Mesenchymal stem cell (in vitro differentiated cells and primary cell): ENCODE results near the gene LRFN5.
"Not testable (repeated sequence)": the region's sequence is repeated elsewhere in the genome, so short reads cannot be mapped to it uniquely, and the experiment has no call there.

Source experiments
- DNase-seq: peaks from one replicate; pipeline ENCODE4 v3.0.0-alpha.2; 2013
- H2AFZ ChIP-seq: one replicate; pipeline ENCODE4 v1.6.1; 2013; ENCODE audit warnings: low read depth, mild to moderate bottlenecking, control low read depth, inconsistent platforms, low read length, moderate library complexity
- H2AK5ac ChIP-seq: 2 replicates; pipeline ENCODE4 v1.6.1; 2013; ENCODE audit warnings: low read length, moderate library complexity, mild to moderate bottlenecking, inconsistent platforms; ENCODE audit not compliant: severe bottlenecking
- H2BK120ac ChIP-seq: one replicate; pipeline ENCODE4 v1.6.1; 2013; ENCODE audit warnings: low read depth, mild to moderate bottlenecking, inconsistent platforms, low read length, moderate library complexity
- H2BK12ac ChIP-seq, 2 experiments: one replicate each; pipeline ENCODE4 v1.6.1; 2013; ENCODE audit warnings: inconsistent platforms in 2 of 2, low read length in 2 of 2, mild to moderate bottlenecking in 2 of 2, moderate library complexity in 2 of 2, control low read depth in 1 of 2
- H2BK15ac ChIP-seq: one replicate; pipeline ENCODE4 v1.6.1; 2013; ENCODE audit warnings: mild to moderate bottlenecking, low read depth, inconsistent platforms; ENCODE audit not compliant: poor library complexity, severe bottlenecking
- H2BK5ac ChIP-seq: 2 replicates; pipeline ENCODE4 v1.6.1; 2013; ENCODE audit warnings: low read depth, mild to moderate bottlenecking, low read length, control low read depth, inconsistent platforms; ENCODE audit not compliant: poor library complexity, severe bottlenecking
- H3K14ac ChIP-seq, 2 experiments: one replicate each; pipeline ENCODE4 v1.6.1; 2013; ENCODE audit warnings: inconsistent platforms in 2 of 2, low read length in 2 of 2, control low read depth in 1 of 2, mild to moderate bottlenecking in 1 of 2, moderate library complexity in 1 of 2
- H3K18ac ChIP-seq, 2 experiments: one replicate each; pipeline ENCODE4 v1.6.1; 2013; ENCODE audit warnings: inconsistent platforms in 2 of 2, low read length in 2 of 2, control low read depth in 1 of 2, low read depth in 1 of 2, mild to moderate bottlenecking in 1 of 2
- H3K23ac ChIP-seq, 2 experiments: one replicate each; pipeline ENCODE4 v1.6.1; 2013; ENCODE audit warnings: inconsistent platforms in 2 of 2, low read length in 2 of 2, mild to moderate bottlenecking in 2 of 2, moderate library complexity in 2 of 2, control low read depth in 1 of 2
- H3K27ac ChIP-seq: 2 replicates; pipeline ENCODE4 v1.5.1; 2013; ENCODE audit warnings: mild to moderate bottlenecking, moderate library complexity, low read length, control low read depth, inconsistent platforms; ENCODE audit not compliant: poor library complexity, severe bottlenecking
- H3K27me3 ChIP-seq, 2 experiments: 2 replicates each; pipeline versions ENCODE4 v1.6.1 to v1.7.0; 2013; ENCODE audit warnings: low read length in 2 of 2, mild to moderate bottlenecking in 2 of 2, moderate library complexity in 2 of 2, control low read depth in 1 of 2, inconsistent platforms in 1 of 2; ENCODE audit not compliant: control insufficient read depth in 1 of 2, insufficient read depth in 1 of 2
- H3K36me3 ChIP-seq, 2 experiments: 2 replicates each; pipeline versions ENCODE4 v1.6.1 to v1.7.0; 2013; ENCODE audit warnings: low read length in 2 of 2, control low read depth in 1 of 2, inconsistent platforms in 1 of 2, low read depth in 1 of 2, mild to moderate bottlenecking in 1 of 2; ENCODE audit not compliant: insufficient read depth in 2 of 2, control insufficient read depth in 1 of 2
- H3K4ac ChIP-seq, 2 experiments: one replicate each; pipeline ENCODE4 v1.6.1; 2013; ENCODE audit warnings: inconsistent platforms in 2 of 2, low read length in 2 of 2, mild to moderate bottlenecking in 2 of 2, moderate library complexity in 2 of 2, control low read depth in 1 of 2, low read depth in 1 of 2
- H3K4me1 ChIP-seq: 2 replicates; pipeline ENCODE4 v1.6.1; 2013; ENCODE audit warnings: low read depth, low read length, control low read depth; ENCODE audit not compliant: control insufficient read depth, insufficient read depth
- H3K4me2 ChIP-seq: 2 replicates; pipeline ENCODE4 v1.6.1; 2013; ENCODE audit warnings: low read length, mild to moderate bottlenecking, inconsistent platforms; ENCODE audit not compliant: poor library complexity, severe bottlenecking
- H3K4me3 ChIP-seq, 2 experiments: 2 replicates each; pipeline versions ENCODE4 v1.5.1 to v1.7.0; 2013; ENCODE audit warnings: low read length in 2 of 2, mild to moderate bottlenecking in 2 of 2, control low read depth in 1 of 2, low read depth in 1 of 2; ENCODE audit not compliant: insufficient read depth in 1 of 2
- H3K79me1 ChIP-seq: replicated peaks from 2 replicates; pipeline ENCODE4 v1.6.1; 2013; ENCODE audit warnings: mild to moderate bottlenecking, control low read depth, low read length, inconsistent platforms; ENCODE audit not compliant: poor library complexity, severe bottlenecking
- H3K9ac ChIP-seq: 2 replicates; pipeline ENCODE4 v1.7.0; 2013; ENCODE audit warnings: mild to moderate bottlenecking, low read length, moderate library complexity
- H3K9me3 ChIP-seq: 2 replicates; pipeline ENCODE4 v1.7.0; 2013; ENCODE audit warnings: mild to moderate bottlenecking, low read length; ENCODE audit not compliant: control insufficient read depth
- H4K8ac ChIP-seq: one replicate; pipeline ENCODE4 v1.6.1; 2013; ENCODE audit warnings: inconsistent platforms, mild to moderate bottlenecking, low read length, moderate library complexity
- H4K91ac ChIP-seq: one replicate; pipeline ENCODE4 v1.6.1; 2013; ENCODE audit warnings: mild to moderate bottlenecking, low read length, inconsistent platforms
- WGBS: methylation state at CpG from one replicate; pipeline ENCODE4 v1.1.7; 2013; ENCODE audit warnings: mixed read lengths; 5-methylcytosine and 5-hydroxymethylcytosine counted together

Gene LRFN5

GRCh38 chr14:41666301-41666700 lies 59.6 kb downstream of the LRFN5 start:
- H4K91ac ChIP-seq = no peak overlapping the region
- no peak overlapping the region for H3K14ac ChIP-seq
- H3K36me3 ChIP-seq = no peaks in the 10 kb centered on the region
- no peaks in the 10 kb centered on the region for H3K79me1 ChIP-seq
- no peak overlapping the region for H2AK5ac ChIP-seq
- H3K4me3 ChIP-seq = no peak overlapping the region
- H3K4me2 ChIP-seq = no peak overlapping the region
- H3K18ac ChIP-seq = no peak overlapping the region
- WGBS = 56% methylated on average over 1 of the region's 2 CpGs
- H3K9ac ChIP-seq = no peak overlapping the region
- no peaks in the 10 kb centered on the region for H3K27me3 ChIP-seq
- no peak overlapping the region for H2BK120ac ChIP-seq
- no peak overlapping the region for H3K23ac ChIP-seq
- H2BK12ac ChIP-seq = no peak overlapping the region
- no peak overlapping the region for H2AFZ ChIP-seq
- no peaks in the 10 kb centered on the region for H3K9me3 ChIP-seq
- no peak for DNase-seq
- H3K27ac ChIP-seq = no peak overlapping the region
- no peak overlapping the region for H2BK15ac ChIP-seq
- H3K4me1 ChIP-seq = no peaks in the 10 kb centered on the region
- no peak overlapping the region for H2BK5ac ChIP-seq
- H4K8ac ChIP-seq = no peak overlapping the region
- H3K4ac ChIP-seq = no peak overlapping the region

GRCh38 chr14:41668356-41668755 lies 61.7 kb downstream of the LRFN5 start:
- no peak overlapping the region for H3K4me2 ChIP-seq
- H3K79me1 ChIP-seq = no peaks in the 10 kb centered on the region
- H3K36me3 ChIP-seq = no peaks in the 10 kb centered on the region
- H3K27ac ChIP-seq = no peak overlapping the region
- no peak overlapping the region for H2BK120ac ChIP-seq
- no peak overlapping the region for H2BK15ac ChIP-seq
- H3K4me3 ChIP-seq = no peak overlapping the region
- H2BK12ac ChIP-seq = no peak overlapping the region
- H3K14ac ChIP-seq = no peak overlapping the region
- H2BK5ac ChIP-seq = no peak overlapping the region
- 37% methylated on average over 1 of the region's 1 CpG for WGBS
- H3K23ac ChIP-seq = no peak overlapping the region
- no peaks in the 10 kb centered on the region for H3K27me3 ChIP-seq
- H3K18ac ChIP-seq = no peak overlapping the region
- no peak overlapping the region for H2AK5ac ChIP-seq
- H3K9me3 ChIP-seq = no peaks in the 10 kb centered on the region
- H3K4ac ChIP-seq = no peak overlapping the region
- no peak overlapping the region for H4K91ac ChIP-seq
- no peak overlapping the region for H2AFZ ChIP-seq
- DNase-seq = no peak
- H4K8ac ChIP-seq = no peak overlapping the region
- H3K4me1 ChIP-seq = no peaks in the 10 kb centered on the region
- H3K9ac ChIP-seq = peak overlapping the region; percentile 71

GRCh38 chr14:41673601-41674000 lies 66.9 kb downstream of the LRFN5 start:
- not testable (repeated sequence) for H3K27ac ChIP-seq, H3K4me2 ChIP-seq, DNase-seq, H3K79me1 ChIP-seq, H3K4ac ChIP-seq, H3K9ac ChIP-seq, H2BK5ac ChIP-seq, H4K91ac ChIP-seq, H3K23ac ChIP-seq, H2BK12ac ChIP-seq, H3K27me3 ChIP-seq, H2AK5ac ChIP-seq, H3K9me3 ChIP-seq, H3K18ac ChIP-seq, H3K14ac ChIP-seq, H2BK15ac ChIP-seq, H3K4me1 ChIP-seq, H4K8ac ChIP-seq, H3K36me3 ChIP-seq, H3K4me3 ChIP-seq, H2BK120ac ChIP-seq, H2AFZ ChIP-seq
- 80% methylated on average over 1 of the region's 24 CpGs for whole genome bisulfite sequencing

- H3K23ac ChIP-seq, H4K8ac ChIP-seq, H3K4me1 ChIP-seq, H2AFZ ChIP-seq, H3K27ac ChIP-seq, H2AK5ac ChIP-seq, H3K9me3 ChIP-seq, H3K79me1 ChIP-seq, H2BK120ac ChIP-seq, H2BK15ac ChIP-seq, H2BK5ac ChIP-seq, H3K4me2 ChIP-seq, H4K91ac ChIP-seq, H3K14ac ChIP-seq, H3K9ac ChIP-seq, H3K4ac ChIP-seq, H3K27me3 ChIP-seq, DNase-seq, H3K18ac ChIP-seq, H3K36me3 ChIP-seq, H2BK12ac ChIP-seq, H3K4me3 ChIP-seq: not testable (repeated sequence)
- 98% methylated on average over 28 of the region's 37 CpGs for WGBS
These were observed 67.9 kb downstream of the LRFN5 start for GRCh38 chr14:41674511-41674971.
